Cardiac muscle cell (in vitro differentiated cells and primary cell): ENCODE data around the gene NDUFV3. TPM values are rescaled to one million over a fixed set of nuclear protein-coding genes. Genes with fewer than 3 reads are reported as not detected.
A peak's percentile ranks its signal among the peaks of the same experiment; 100 is the strongest.
"Not testable (repeated sequence)": the region's sequence is repeated elsewhere in the genome, so short reads cannot be mapped to it uniquely, and the experiment has no call there.

Experiments
- DNase-seq, 2 donors: peaks; one replicate each; pipeline versions ENCODE4 v3.0.0 to v3.0.0-alpha.2; 2010 to 2017; ENCODE audit warnings: low read depth in 1 of 2, low spot score in 1 of 2
- H3K27ac ChIP-seq: fragments of 200-600 bp; sonication (generic); 2 replicates; pipeline ENCODE4 v1.5.1; 2016
- H3K27me3 ChIP-seq: fragments of 200-600 bp; sonication (generic); 2 replicates; pipeline ENCODE4 v1.6.0; 2016; ENCODE audit warnings: control low read depth
- H3K36me3 ChIP-seq: fragments of 200-600 bp; sonication (generic); 2 replicates; pipeline ENCODE4 v1.5.1; 2016; ENCODE audit warnings: control low read depth
- H3K4me1 ChIP-seq: fragments of 200-600 bp; sonication (generic); 2 replicates; pipeline ENCODE4 v1.8.1; 2017; ENCODE audit warnings: low read depth, mild to moderate bottlenecking, mixed run types
- H3K4me3 ChIP-seq: fragments of 200-600 bp; sonication (generic); 2 replicates; pipeline ENCODE4 v1.5.1; 2016; ENCODE audit warnings: mild to moderate bottlenecking
- H3K9me3 ChIP-seq: fragments of 200-600 bp; sonication (generic); 2 replicates; pipeline ENCODE4 v1.5.1; 2017; ENCODE audit warnings: low read depth, mild to moderate bottlenecking, control low read depth
- polyA plus RNA-seq: library from polyadenylated mRNA; unstranded; fragments of >200 nt; fragmentation: Nextera tagmentation; extraction: Ambion mirVana; gene quantifications from 2 replicates; pipeline ENCODE4 v1.2.1, GENCODE V29; 2016
- total RNA-seq: library from RNA; depleted of rRNA; stranded (reverse); fragments of >200 nt; gene quantifications from 2 replicates; pipeline ENCODE4 v1.2.3, GENCODE V29; 2016
- TF ChIP-seq, protein P1 (sequence below): IDR thresholded peaks from 2 replicates; pipeline ENCODE4 v1.5.1; 2012; ENCODE audit warnings: low read depth, mild to moderate bottlenecking, low read length

The NDUFV3 gene
- total and polyA plus RNA-seq, 2 experiments from 2014 or later = 28.9 to 55.1 TPM

DNA sequence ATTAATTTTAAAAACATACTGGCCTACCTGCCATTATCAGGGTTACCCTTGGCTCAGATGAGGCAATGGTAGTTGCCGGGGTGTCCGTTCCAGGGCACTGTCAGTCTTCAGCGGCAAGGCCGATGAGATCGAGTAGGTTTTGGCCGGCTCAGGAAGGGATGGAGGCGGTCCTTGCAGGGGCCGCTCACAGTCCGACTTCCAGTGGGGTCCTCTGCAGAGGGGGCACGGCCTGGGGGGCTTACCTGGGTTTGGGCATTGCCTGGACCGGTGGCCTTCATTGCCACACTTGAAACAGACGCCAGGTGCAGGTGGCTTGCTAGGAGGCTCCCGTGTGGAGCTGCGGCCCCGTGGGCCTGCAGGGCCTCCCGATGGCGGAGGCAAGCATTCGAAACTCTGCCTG is 29.8 kb downstream of the NDUFV3 start:
- DNase-seq = no peak
- no peaks in the 10 kb centered on the region for H3K9me3 ChIP-seq
- H3K4me3 ChIP-seq = no peak overlapping the region
- peaks cover 4% of the 10 kb centered on the region for H3K4me1 ChIP-seq
- no peak overlapping the region for H3K27ac ChIP-seq
- no peaks in the 10 kb centered on the region for H3K27me3 ChIP-seq
- TF ChIP-seq, protein P1, sequence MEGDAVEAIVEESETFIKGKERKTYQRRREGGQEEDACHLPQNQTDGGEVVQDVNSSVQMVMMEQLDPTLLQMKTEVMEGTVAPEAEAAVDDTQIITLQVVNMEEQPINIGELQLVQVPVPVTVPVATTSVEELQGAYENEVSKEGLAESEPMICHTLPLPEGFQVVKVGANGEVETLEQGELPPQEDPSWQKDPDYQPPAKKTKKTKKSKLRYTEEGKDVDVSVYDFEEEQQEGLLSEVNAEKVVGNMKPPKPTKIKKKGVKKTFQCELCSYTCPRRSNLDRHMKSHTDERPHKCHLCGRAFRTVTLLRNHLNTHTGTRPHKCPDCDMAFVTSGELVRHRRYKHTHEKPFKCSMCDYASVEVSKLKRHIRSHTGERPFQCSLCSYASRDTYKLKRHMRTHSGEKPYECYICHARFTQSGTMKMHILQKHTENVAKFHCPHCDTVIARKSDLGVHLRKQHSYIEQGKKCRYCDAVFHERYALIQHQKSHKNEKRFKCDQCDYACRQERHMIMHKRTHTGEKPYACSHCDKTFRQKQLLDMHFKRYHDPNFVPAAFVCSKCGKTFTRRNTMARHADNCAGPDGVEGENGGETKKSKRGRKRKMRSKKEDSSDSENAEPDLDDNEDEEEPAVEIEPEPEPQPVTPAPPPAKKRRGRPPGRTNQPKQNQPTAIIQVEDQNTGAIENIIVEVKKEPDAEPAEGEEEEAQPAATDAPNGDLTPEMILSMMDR = no peak
- no peaks in the 10 kb centered on the region for H3K36me3 ChIP-seq

DNA sequence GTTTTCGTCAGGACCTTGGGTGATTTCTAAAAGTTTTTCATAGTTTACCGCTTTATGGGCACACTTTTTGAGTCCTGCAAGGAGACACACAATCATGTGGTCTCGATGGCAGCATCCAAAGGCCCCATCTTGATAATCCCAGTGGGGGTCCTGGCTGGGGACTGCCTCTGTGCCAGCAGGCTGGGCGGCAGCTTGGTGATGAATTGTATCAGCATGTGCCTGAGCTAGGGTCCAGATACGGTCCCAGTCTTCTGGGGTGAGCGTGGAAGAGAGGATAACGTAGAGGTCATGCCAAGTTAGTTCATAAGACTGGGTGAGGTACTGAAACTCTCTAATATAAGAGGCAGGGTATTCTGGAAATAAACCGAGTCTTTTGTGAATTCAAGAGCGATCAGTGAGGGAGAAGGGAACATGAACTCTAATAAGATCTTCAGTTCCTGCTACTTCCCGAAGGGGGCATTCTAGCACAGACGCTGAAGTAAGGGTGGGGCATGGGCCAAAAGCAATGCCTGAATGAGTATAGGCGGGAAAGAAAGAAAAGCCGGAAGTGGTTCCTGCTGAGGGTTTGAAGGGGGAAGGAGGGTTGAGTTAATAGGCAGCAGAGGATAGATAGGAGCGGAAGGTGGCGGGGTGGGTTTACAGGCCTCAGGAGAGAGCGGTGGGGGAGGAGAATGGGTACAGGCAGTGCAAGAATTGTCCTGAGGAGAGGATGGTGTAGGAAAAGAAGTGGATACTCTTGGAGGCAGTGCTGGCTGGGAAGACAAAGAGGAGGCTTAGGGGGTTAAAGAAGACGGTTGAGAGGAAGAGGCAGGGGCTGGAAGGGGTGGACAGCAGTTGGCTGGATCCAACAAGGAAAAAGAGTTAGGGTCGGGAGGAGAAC is 30.7 kb downstream of the NDUFV3 start:
- peak overlapping the region; percentile 30 for H3K27ac ChIP-seq

DNA sequence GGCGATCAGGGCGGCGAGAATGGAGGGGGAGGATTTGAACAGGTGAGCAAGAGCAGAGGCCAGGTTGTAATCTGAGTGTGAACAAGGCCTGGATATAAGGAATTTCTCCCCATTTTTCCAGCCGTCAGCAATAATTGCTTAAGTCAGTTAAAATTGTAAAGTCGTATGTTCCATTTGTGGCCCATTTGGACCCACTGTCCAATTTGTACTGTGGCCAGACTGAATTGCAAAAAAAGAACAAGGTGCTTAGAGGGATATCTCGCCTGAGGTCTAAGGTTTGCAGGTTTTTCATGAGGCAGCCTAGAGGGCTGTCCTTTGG is 31.3 kb downstream of the NDUFV3 start:
- no peaks in the 10 kb centered on the region for H3K9me3 ChIP-seq
- no peak for DNase-seq
- H3K27me3 ChIP-seq = no peaks in the 10 kb centered on the region
- peaks cover 4% of the 10 kb centered on the region for H3K4me1 ChIP-seq
- H3K36me3 ChIP-seq = no peaks in the 10 kb centered on the region
- TF ChIP-seq, protein P1 = no peak
- H3K4me3 ChIP-seq = no peak overlapping the region
- H3K27ac ChIP-seq = no peak overlapping the region

More for the DNA sequence above, 30.7 kb downstream of the NDUFV3 start:
- Histone ChIP-seq H3K9me3 (no peaks in the 10 kb centered on the region), H3K4me1 (peaks cover 4% of the 10 kb centered on the region), H3K27me3 (no peaks in the 10 kb centered on the region), H3K4me3 (no peak overlapping the region), H3K36me3 (no peaks in the 10 kb centered on the region)
- DNase-seq = peak; percentile 89 to 91
- TF ChIP-seq, protein P1 = peak; percentile 79

DNA sequence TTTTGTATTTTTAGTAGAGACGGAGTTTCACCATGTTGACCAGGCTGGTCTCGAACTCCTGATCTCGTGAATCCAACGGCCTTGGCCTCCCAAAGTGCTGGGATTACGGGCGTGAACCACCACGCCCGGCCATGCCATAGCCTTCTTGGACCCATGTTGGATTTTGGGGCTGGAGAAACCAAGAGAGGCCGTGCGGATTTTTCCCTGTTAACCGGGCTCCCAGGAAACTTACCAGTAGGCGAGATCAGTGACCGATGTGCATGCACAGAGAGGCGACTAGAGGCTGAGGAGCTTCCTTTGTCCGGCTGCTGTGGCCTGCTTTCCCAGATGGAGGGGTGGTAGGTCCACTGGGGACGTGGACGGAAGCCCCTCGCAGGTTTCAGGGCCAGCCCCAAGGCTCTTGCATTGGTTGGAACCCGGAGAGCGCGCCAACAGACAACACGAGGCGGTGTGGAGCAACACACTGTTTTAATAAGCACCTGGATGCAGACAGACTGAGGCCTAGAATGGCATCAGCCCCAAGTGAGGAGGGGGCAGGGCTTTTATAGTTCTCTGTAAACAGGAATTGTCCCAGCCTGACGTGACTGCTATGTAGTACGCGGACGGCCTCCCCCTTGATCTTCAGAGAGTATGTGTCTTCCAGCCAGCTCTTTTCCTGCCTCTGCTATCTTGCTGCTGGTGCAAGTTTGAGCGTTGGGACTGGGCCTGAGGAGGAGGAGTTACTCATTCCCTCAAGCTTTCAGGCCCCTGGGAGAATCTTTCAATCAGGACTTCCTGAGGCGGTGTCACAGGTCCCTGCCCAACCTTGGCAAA is 32.2 kb downstream of the NDUFV3 start, which contains the start of gene ERVH48-1:
TSS of gene ERVH48-1 (minus strand) at position 517 of the 813 bp plus-strand sequence. CDS start 6,624 bp downstream, outside the sequence.
- Histone ChIP-seq H3K4me3 (no peak within 1 kb of the TSS), H3K27ac (peak within 1 kb of the TSS; percentile 69), H3K27me3 (no peaks in the 10 kb centered on the region), H3K4me1 (peaks cover 4% of the 10 kb centered on the region), H3K36me3 (no peaks in the 10 kb centered on the region), H3K9me3 (no peaks in the 10 kb centered on the region)
- DNase-seq = peak; percentile 15 to 35
- TF ChIP-seq, protein P1 = no peak

DNA sequence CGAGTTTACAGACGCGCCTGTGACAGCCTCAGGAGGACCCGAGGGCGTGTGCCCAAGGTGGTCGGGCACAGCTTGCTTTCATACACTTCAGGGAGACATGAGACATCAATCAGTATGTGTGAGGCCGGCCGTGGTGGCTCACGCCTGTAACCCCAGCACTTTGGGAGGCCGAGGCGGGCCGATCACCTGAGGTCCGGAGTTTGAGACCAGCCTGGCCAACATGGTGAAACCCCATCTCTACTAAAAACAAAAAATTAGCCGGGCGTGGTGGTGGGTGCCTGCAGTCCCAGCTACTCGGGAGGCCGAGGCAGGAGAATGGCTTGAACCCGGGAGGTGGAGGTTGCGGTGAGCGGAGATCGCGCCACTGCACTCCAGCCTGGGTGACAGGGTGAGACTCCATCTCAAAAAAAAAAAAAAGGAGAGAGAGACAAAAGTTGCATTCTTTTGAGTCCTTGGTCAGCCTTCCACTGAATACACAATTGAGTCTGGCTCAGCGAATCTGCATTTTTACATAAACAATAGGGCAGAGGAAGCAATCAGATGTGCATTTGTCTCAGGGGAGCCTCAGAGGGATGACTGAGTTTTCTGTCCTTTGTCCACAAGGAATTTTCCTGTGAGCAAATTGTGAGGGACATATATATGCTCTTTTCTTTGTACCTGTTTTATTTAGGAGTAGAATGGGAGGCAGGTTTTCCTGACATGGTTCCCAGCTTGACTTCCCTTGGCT is 34.5 kb downstream of the NDUFV3 start:
- DNase-seq, H3K27ac ChIP-seq, H3K4me3 ChIP-seq, H3K36me3 ChIP-seq, H3K27me3 ChIP-seq, H3K4me1 ChIP-seq, H3K9me3 ChIP-seq: not testable (repeated sequence)
